NT2/D1 (cell line): Measurements from ENCODE around the gene ATG2B.

ENCODE experiments used
- SUZ12 ChIP-seq: IDR thresholded peaks from 2 replicates; pipeline ENCODE4 v1.6.1; 2011; ENCODE audit not compliant: insufficient read length, insufficient read depth; ENCODE audit errors: extremely low read depth
- YY1 ChIP-seq: IDR thresholded peaks from 2 replicates; pipeline ENCODE4 v1.6.1; 2011; ENCODE audit not compliant: insufficient read length, insufficient read depth

- TF ChIP-seq YY1 (no peak), SUZ12 (no peak)
Measured at GRCh38 chr14:96318836-96319235, 44.3 kb downstream of the ATG2B start.
